Renal cortical epithelial cell (primary cell): Measurements from ENCODE around the gene MAPRE3. TPM values are rescaled to one million over a fixed set of nuclear protein-coding genes. Genes with fewer than 3 reads are reported as not detected.
A peak's percentile ranks its signal among the peaks of the same experiment; 100 is the strongest.

Experiments
- DNase-seq: peaks from one replicate; pipeline ENCODE4 v3.0.0-alpha.2; 2011; ENCODE audit warnings: low read depth
- total RNA-seq: library from RNA; depleted of rRNA; stranded (reverse); fragments of >200 nt; gene quantifications from 2 replicates; pipeline ENCODE4 v1.2.3, GENCODE V29; 2014

The MAPRE3 gene
- total RNA-seq, 1 donor from 2014 or later: 6.5 TPM

GRCh38 chr2:26983746-26984145, 13.3 kb downstream of the MAPRE3 start:
- DNase-seq: no peak

GRCh38 chr2:26985807-26986206, 15.4 kb downstream of the MAPRE3 start:
- no peak for DNase-seq

GRCh38 chr2:26986576-26986975, 16.1 kb downstream of the MAPRE3 start:
- DNase-seq: no peak

GRCh38 chr2:26988058-26988860, 17.8 kb downstream of the MAPRE3 start:
- peak; percentile 87 for DNase-seq

GRCh38 chr2:26989156-26989555, 18.7 kb downstream of the MAPRE3 start:
- peak; percentile 58 for DNase-seq

GRCh38 chr2:26991717-26992116, 21.3 kb downstream of the MAPRE3 start:
- no peak for DNase-seq

- DNase-seq: no peak
Measured at GRCh38 chr2:26993768-26994167, 23.3 kb downstream of the MAPRE3 start.

- no peak for DNase-seq
Measured at GRCh38 chr2:26994983-26995382, 24.5 kb downstream of the MAPRE3 start.

GRCh38 chr2:26997394-26997793, 27.0 kb downstream of the MAPRE3 start:
- no peak for DNase-seq

GRCh38 chr2:26998323-26998722, 27.9 kb downstream of the MAPRE3 start:
- no peak for DNase-seq

- DNase-seq: no peak
Measured at GRCh38 chr2:27000228-27000627, 29.8 kb downstream of the MAPRE3 start.

- no peak for DNase-seq
Measured at GRCh38 chr2:27000995-27001394, 30.6 kb downstream of the MAPRE3 start.

GRCh38 chr2:27001950-27002349, 31.5 kb downstream of the MAPRE3 start:
- no peak for DNase-seq

- no peak for DNase-seq
Measured at GRCh38 chr2:27003007-27003406, 32.6 kb downstream of the MAPRE3 start.

- peak; percentile 27 for DNase-seq
Measured at GRCh38 chr2:27003857-27004256, 33.4 kb downstream of the MAPRE3 start.

GRCh38 chr2:27006602-27007415, 36.4 kb downstream of the MAPRE3 start:
- DNase-seq: no peak

- DNase-seq: no peak
Measured at GRCh38 chr2:27007416-27008374, 37.3 kb downstream of the MAPRE3 start.

- DNase-seq: no peak
Measured at GRCh38 chr2:27008678-27009077, 38.2 kb downstream of the MAPRE3 start.

GRCh38 chr2:27009083-27009482, 38.6 kb downstream of the MAPRE3 start:
- no peak for DNase-seq

GRCh38 chr2:27009716-27010115, 39.3 kb downstream of the MAPRE3 start:
- no peak for DNase-seq

- no peak for DNase-seq
Measured at GRCh38 chr2:27010139-27010538, 39.7 kb downstream of the MAPRE3 start.

GRCh38 chr2:27013738-27014137, 43.3 kb downstream of the MAPRE3 start:
- no peak for DNase-seq
